Gastroesophageal sphincter (tissue), 3 donors: ENCODE measurements around the gene HNRNPUL1.

Experiments used
- CTCF ChIP-seq, 4 experiments: fragments of 200-600 bp in 2 of 4; fragments of 450-650 bp in 2 of 4; sonication (generic) in 1 of 4; IDR thresholded peaks; one replicate each; pipeline ENCODE4 v1.5.1; 2017 to 2019; ENCODE audit warnings: antibody characterized with exemption in 4 of 4, mild to moderate bottlenecking in 2 of 4, moderate library complexity in 2 of 4
- POLR2A ChIP-seq, 2 donors: fragments of 450-650 bp; IDR thresholded peaks; one replicate each; pipeline ENCODE4 v1.6.1; 2017; ENCODE audit warnings: antibody characterized with exemption in 2 of 2, mild to moderate bottlenecking in 2 of 2, moderate library complexity in 1 of 2

- TF ChIP-seq CTCF (IDR thresholded peaks at IDR 0.05) = no peak
- TF ChIP-seq POLR2A (IDR thresholded peaks at IDR 0.05) = no peak
Observed at GRCh38 chr19:41221514-41222205, 42.5 kb upstream of the HNRNPUL1 start.
